Spinal cord (tissue), 10 donors: ENCODE measurements around the gene HMCN2. TPM values are rescaled to one million over a fixed set of nuclear protein-coding genes. Genes with fewer than 3 reads are reported as not detected.
A peak's percentile ranks its signal among the peaks of the same experiment; 100 is the strongest.

Experiments
- DNase-seq, 6 donors: peaks; one replicate each; pipeline versions ENCODE4 v3.0.0 to v3.0.0-alpha.2; 2013 to 2015; ENCODE audit warnings: low spot score in 6 of 6, low read depth in 4 of 6
- H3K27ac ChIP-seq: one replicate; pipeline ENCODE4 v1.5.1; 2013; ENCODE audit warnings: low read depth, low read length, control low read depth
- H3K27me3 ChIP-seq: one replicate; pipeline ENCODE4 v1.6.1; 2013; ENCODE audit warnings: low read length; ENCODE audit not compliant: control insufficient read depth, insufficient read depth
- H3K36me3 ChIP-seq: one replicate; pipeline ENCODE4 v1.6.1; 2013; ENCODE audit warnings: low read length; ENCODE audit not compliant: control insufficient read depth, insufficient read depth
- H3K4me1 ChIP-seq: one replicate; pipeline ENCODE4 v1.6.1; 2013; ENCODE audit warnings: low read length; ENCODE audit not compliant: control insufficient read depth, insufficient read depth
- H3K4me3 ChIP-seq: one replicate; pipeline ENCODE4 v1.5.1; 2013; ENCODE audit warnings: low read depth, low read length, control low read depth
- H3K9me3 ChIP-seq: one replicate; pipeline ENCODE4 v1.6.1; 2013; ENCODE audit warnings: low read length; ENCODE audit not compliant: control insufficient read depth, insufficient read depth
- WGBS: methylation state at CpG from one replicate; pipeline ENCODE4 v1.1.5; 2013; ENCODE audit warnings: missing lambda C conversion rate; ENCODE audit not compliant: insufficient coverage; 5-methylcytosine and 5-hydroxymethylcytosine counted together
- polyA plus RNA-seq, 2 donors: library from polyadenylated mRNA; unstranded; fragments of 120-200 nt; gene quantifications; one replicate each; pipeline ENCODE4 v1.2.1, GENCODE V29; 2013; ENCODE audit not compliant: insufficient read length in 2 of 2
- total RNA-seq, 2 donors: library from RNA; depleted of rRNA in 1 of 2; stranded (reverse); fragments of 120-200 nt in 1 of 2; fragments of >200 nt in 1 of 2; gene quantifications; one replicate each; pipeline versions ENCODE4 v1.2.3 to v1.2.4, GENCODE V29; 2013 to 2014
- donor health status: healthy.

Gene HMCN2
- total and polyA plus RNA-seq, 4 donors, result 0.88 to 5.9 (median 3.5) TPM

DNA sequence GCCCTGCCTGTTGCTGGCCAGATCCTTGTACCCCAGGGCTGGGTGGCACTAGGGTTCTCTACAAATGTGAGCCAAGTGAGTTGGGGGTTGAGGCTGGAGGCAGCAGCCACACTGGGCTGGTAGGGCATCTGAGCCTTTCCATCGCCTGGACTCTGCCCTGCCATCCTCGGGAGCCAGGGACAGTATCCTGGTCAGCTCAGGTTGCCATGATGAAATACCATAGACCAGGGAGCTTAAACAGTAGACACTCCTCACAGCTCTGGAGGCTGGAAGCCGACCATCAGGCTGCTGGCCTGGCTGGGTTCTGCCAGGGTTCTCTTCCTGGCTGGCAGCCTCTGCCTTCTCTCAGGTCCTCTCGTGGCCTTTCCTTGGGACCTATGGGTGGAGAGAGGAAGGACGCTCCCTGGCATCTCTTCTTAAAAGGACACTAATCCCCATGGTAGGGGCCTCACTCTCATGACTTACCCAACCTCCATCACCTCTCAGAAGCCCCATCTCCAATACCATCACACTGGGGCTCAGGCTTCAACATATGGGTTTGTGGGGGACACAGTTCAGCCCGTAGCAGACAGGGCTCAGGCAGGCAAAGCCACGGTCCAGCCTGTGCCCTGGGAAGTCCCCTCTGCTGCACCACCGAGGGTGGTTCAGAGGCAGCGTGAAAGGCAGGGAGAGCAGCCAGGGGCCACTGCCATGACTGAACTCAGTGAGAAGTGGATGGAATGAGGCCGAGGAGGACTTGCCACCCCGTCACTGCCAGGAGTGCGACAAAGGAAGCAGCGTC lies 50.1 kb downstream of the HMCN2 start:
- DNase-seq, result no peak
- no peak overlapping the region for H3K4me3 ChIP-seq
- no peaks in the 10 kb centered on the region for H3K9me3 ChIP-seq
- peaks cover 6% of the 10 kb centered on the region for H3K27me3 ChIP-seq
- H3K36me3 ChIP-seq, result peaks cover 8% of the 10 kb centered on the region
- H3K4me1 ChIP-seq, result peaks cover 5% of the 10 kb centered on the region
- no peak overlapping the region for H3K27ac ChIP-seq
- WGBS, result 63% methylated on average over 10 of the region's 13 CpGs

DNA sequence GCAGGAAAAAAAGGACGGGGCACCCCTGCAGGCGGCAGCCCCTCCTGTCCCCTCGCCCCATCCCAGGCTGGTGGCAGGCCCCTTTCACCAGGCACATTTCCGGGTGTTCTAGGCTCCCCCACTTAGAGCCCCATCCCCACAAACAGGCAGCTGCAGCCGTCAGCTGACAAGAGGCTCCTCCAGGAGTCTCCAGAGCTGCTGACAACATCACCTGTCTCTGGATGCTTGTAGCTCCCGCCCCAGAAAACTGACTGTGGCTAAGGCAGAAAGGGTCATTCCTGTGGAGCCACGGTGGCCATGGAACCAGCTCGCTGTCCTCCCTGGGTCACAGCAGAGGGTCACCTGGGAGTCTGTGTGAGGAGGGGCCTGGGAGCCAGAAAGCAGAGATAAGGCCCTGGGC lies 50.9 kb downstream of the HMCN2 start:
- peaks cover 8% of the 10 kb centered on the region for H3K36me3 ChIP-seq
- no peak overlapping the region for H3K4me3 ChIP-seq
- H3K27ac ChIP-seq, result no peak overlapping the region
- 66% methylated on average over 8 of the region's 8 CpGs for WGBS
- H3K9me3 ChIP-seq, result no peaks in the 10 kb centered on the region
- peaks cover 13% of the 10 kb centered on the region for H3K4me1 ChIP-seq
- no peak for DNase-seq
- H3K27me3 ChIP-seq, result peaks cover 10% of the 10 kb centered on the region

- 95% methylated on average over 18 of the region's 19 CpGs for WGBS
- Histone ChIP-seq H3K4me1 (peaks cover 28% of the 10 kb centered on the region), H3K27me3 (peaks cover 12% of the 10 kb centered on the region), H3K9me3 (no peaks in the 10 kb centered on the region), H3K4me3 (no peak overlapping the region), H3K36me3 (peaks cover 8% of the 10 kb centered on the region), H3K27ac (no peak overlapping the region)
- DNase-seq, result no peak
These were observed 53.7 kb downstream of the HMCN2 start for GRCh38 chr9:130319300-130319699.

- peaks cover 8% of the 10 kb centered on the region for H3K36me3 ChIP-seq
- no peak for DNase-seq
- no peak overlapping the region for H3K4me3 ChIP-seq
- H3K4me1 ChIP-seq, result peaks cover 28% of the 10 kb centered on the region
- no peaks in the 10 kb centered on the region for H3K9me3 ChIP-seq
- no peak overlapping the region for H3K27ac ChIP-seq
- H3K27me3 ChIP-seq, result peaks cover 12% of the 10 kb centered on the region
- WGBS, result 87% methylated on average over 17 of the region's 17 CpGs
These were observed 54.6 kb downstream of the HMCN2 start for GRCh38 chr9:130319944-130320712.

DNA sequence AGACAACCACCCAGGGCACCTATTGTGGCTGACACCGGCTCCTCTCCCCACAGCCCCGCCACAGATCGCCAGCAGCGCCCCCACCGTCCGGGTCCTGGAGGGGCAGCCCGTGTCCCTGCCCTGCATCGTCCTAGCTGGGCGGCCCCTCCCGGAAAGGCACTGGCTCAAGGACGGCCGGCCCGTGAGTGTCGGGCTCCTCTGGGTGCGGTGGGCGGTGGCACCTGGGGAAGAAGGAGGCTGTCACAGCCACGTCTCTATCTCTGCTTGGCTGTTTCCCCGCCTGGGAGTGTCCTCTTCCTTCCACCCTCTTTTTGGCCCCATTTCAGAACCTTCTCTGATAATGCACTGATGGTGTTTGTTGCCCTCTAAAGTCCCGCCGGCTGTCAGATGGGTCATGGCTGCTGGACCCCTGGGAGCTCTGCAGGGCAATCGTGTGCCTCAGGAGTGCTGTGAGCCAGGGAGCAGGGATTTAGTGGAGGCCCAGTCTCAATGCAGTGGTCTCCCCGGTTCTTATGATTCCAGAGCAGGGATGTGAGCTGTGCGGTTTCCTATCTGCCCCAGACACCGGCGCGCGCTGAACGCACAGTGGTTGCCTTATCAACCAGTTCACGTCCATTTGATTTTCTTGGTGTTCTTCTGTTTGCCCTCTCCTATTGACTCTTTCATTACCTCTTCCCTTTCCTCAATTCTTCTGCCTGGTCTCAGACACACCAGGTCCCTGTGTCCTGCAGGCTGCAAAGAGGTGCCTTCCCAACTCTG lies 55.3 kb downstream of the HMCN2 start:
- 46% methylated on average over 26 of the region's 29 CpGs for WGBS

GRCh38 chr9:130321539-130321938 lies 56.0 kb downstream of the HMCN2 start:
- Histone ChIP-seq H3K27me3 (peaks cover 12% of the 10 kb centered on the region), H3K27ac (no peak overlapping the region)
- no peak for DNase-seq

More for the DNA sequence above, 55.3 kb downstream of the HMCN2 start:
- no peak for DNase-seq
- H3K4me1 ChIP-seq, result peaks cover 28% of the 10 kb centered on the region
- no peak overlapping the region for H3K4me3 ChIP-seq
- H3K27ac ChIP-seq, result no peak overlapping the region
- peaks cover 12% of the 10 kb centered on the region for H3K27me3 ChIP-seq
- H3K9me3 ChIP-seq, result no peaks in the 10 kb centered on the region
- H3K36me3 ChIP-seq, result peaks cover 13% of the 10 kb centered on the region

GRCh38 chr9:130323051-130323745 lies 57.6 kb downstream of the HMCN2 start:
- H3K9me3 ChIP-seq, result no peaks in the 10 kb centered on the region
- no peak overlapping the region for H3K4me3 ChIP-seq
- H3K27ac ChIP-seq, result no peak overlapping the region
- peaks cover 18% of the 10 kb centered on the region for H3K36me3 ChIP-seq
- peak in 2 of 6 donors; percentile 20 to 81 for DNase-seq
- 17% methylated on average over 3 of the region's 10 CpGs for WGBS
- peaks cover 36% of the 10 kb centered on the region for H3K4me1 ChIP-seq
- peaks cover 21% of the 10 kb centered on the region for H3K27me3 ChIP-seq

More at GRCh38 chr9:130321539-130321938, 56.0 kb downstream of the HMCN2 start:
- 69% methylated on average over 10 of the region's 14 CpGs for WGBS
- Histone ChIP-seq H3K4me1 (peaks cover 28% of the 10 kb centered on the region), H3K36me3 (peaks cover 15% of the 10 kb centered on the region), H3K4me3 (no peak overlapping the region), H3K9me3 (no peaks in the 10 kb centered on the region)

DNA sequence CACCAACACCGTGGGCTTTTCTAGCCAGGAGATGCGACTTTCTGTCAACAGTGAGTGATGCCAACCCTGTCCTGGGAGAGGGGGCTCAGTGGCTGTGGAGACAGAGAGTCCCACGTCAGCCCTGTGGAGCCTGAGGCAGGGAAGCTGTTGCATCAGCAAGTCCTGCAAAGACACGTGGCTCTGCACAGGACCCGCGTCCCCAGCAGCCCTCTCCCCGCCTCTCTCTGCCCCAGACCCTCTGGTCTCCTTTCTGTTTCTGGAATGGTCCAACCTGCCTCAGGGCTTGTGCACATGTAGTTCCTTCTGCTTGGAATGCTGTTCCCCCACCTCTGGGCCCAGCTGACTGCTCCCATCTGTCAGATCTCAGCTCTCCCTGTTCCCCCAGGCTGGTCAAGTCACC lies 60.4 kb downstream of the HMCN2 start:
- 84% methylated on average over 7 of the region's 7 CpGs for WGBS
- no peak for DNase-seq
- peaks cover 44% of the 10 kb centered on the region for H3K4me1 ChIP-seq

More for the DNA sequence above, 60.4 kb downstream of the HMCN2 start:
- peaks cover 11% of the 10 kb centered on the region for H3K36me3 ChIP-seq
- H3K27ac ChIP-seq, result no peak overlapping the region
- peaks cover 13% of the 10 kb centered on the region for H3K27me3 ChIP-seq
- H3K4me3 ChIP-seq, result no peak overlapping the region
- no peaks in the 10 kb centered on the region for H3K9me3 ChIP-seq
